T follicular helper cell (primary cell): ENCODE results near the gene CCDC167.
"Not testable (repeated sequence)": the region's sequence is repeated elsewhere in the genome, so short reads cannot be mapped to it uniquely, and the experiment has no call there.

ENCODE experiments used
- DNase-seq: peaks from one replicate; pipeline ENCODE4 v3.0.0-alpha.2; 2020; ENCODE audit warnings: low read depth

Gene CCDC167

GRCh38 chr6:37511201-37511600 lies 11.5 kb upstream of the CCDC167 start:
- DNase-seq = no peak

DNA sequence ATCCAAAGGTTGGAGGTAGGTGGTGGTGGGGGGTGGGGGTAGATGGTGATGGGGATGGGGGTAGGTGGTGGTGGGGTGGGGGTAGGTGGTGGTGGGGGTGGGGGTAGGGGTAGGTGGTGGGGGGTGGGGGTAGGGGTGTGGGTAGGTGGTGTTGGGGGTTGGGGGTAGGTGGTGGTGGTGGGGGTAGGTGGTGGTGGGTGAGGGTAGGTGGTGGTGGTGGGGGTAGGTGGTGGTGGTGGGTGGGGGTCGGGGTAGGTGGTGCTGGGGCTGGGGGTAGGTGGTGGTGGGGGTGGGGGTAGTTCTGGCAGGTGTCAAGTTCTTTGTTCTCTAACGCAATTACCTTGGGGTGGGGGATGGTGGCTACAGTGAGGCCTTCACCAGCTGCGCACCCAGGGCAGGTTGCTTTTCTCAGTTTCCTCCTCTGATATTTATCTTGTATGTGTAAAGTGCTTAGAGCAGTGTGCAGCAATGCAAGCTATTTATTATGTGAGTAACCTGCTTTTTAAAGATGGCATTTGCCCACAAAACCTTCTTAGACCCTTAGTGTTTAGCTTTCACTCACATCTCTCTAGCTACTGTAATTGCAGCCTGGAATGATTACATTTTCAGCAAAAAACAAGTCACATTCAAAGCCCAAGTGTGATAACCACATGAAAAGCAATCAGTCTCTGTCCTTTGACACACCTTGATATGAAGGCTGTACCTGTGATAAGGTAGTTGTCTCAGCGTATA lies 8.2 kb upstream of the CCDC167 start:
- no peak for DNase-seq

DNA sequence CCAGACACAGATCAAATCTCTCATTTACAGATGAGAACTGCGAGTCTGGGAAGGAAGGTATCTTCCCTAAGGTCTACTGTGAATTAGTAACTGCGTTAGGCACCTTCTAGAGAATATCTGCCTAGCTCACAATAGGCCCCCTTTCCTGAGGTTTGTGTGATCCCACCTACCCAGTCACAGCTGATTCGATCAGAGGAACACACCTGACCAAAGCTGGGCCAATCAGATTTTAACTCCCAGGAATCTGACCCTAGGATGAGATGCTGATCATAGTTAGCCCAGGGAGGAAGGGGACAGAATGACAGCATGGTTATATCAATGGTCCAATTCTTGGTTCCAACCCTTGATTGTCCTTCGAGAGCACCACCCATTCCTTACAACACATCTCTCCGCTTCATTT lies 7.4 kb upstream of the CCDC167 start:
- no peak for DNase-seq

DNA sequence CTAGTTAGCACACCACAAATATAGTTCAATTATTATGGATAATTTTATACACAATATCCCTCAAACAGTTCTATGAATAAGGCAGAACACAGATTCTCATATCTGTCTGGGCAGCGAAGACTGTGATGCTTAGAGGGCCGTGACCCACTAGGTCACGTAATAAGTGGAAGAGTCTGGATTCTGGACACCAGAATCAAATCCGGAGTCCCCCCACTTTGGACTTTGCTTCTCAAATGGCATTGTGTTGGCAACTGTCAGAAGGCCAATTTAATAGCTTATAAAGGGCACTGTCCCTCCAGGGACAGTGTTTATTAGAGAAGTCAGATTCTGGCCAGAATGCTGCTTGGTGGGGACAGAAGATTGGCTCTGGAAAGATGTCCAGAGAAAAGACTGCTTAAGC lies 6.8 kb upstream of the CCDC167 start:
- DNase-seq = no peak

GRCh38 chr6:37504024-37504423 lies 4.3 kb upstream of the CCDC167 start:
- DNase-seq = no peak

DNA sequence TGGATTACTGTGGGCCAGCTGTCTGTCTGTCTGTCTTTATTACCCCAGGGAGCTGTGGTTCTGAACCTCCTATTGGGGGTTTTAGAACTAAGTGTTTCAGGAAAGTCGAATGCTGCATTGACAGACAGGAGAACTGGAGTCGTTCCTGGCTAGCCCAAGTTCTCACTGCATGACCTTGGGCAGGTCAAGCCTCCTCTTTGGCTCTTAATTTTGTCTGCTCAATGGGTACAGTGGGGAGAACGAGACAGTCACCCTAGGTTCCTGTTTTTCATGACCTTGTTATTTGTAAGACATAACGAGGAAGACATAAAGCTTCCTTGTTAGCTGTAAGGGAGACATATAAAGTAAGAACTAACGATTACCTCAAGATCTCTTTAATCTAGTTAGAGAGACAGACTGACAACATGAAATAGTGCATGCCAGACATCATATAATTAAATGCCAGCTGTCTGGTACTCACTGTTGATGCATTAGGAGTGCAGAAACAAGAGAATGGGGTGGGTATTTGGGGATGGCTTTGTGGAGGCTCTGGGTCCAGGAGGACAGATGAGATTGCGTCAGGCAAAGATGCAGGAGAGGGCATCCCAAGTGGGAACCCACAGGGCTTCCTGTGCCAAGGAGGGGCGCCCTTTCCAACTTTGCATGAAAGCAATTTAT lies 3.7 kb upstream of the CCDC167 start:
- no peak for DNase-seq

DNA sequence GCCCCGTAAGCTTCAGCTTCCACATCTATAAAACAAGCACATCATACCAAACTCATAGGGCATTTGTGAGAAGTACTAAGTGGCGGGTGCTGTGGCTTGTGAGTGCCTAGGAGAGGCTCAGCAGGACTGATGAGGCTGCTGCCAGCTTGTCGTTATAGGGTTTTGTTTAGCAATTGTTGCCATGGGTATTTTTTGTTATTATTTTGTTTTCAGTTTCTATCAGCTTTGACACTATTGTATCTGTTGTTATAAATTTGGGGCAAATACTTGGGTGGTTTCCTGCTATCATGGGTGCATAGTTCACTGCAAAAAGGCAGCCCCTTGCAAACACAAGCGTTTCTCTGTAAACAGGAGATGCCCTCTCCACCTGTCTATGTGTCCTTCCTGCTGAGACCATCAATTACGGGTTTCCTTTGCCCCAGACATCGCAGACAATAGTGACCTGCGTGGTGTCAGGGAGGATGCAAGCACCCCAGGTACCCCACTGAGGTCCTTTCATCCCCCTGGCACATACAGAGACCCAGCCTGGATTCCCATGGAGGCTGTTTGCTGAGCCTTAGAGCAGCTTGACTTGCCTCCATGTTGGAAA lies 3.1 kb upstream of the CCDC167 start:
- peak; percentile 74 for DNase-seq

DNA sequence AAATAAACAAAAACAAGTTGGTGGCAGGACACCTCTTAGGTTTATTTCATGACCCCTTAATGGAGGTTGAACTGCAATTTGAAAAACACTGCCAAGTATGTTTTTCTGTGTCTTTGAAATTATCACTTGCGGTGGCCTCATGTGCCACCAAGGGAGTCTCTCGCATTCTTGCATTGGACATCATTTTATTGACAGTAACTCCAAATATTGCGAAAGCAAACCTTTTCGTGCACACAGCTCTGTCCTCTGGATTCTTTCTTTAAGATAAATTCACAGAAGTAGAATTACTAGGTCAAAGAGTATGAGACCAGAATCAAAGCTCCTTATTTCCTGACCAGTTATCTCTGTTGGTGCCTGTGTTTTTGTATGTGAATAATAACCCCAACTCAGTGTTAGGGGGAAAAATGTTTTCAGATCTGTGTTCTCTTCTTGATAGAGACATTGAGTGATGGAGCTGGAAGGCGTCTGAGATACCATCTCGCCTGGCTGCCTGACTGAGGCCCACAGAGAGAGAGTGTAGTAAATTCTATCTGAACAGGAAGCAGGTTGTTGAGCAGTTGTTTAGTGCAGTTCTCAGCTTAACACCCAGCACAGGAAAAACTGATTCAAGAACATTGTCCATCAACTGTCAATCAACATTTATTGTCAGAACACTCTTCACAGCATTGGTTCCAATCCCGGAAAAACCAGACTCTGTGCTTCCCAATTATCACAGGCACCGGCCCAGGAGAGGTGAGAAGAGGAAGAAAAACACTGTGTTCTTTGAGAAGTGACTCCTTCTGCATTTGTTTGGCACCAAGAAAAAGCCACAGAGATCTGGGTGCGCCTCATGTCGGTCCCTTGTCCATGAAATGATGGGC lies 2.2 kb upstream of the CCDC167 start:
- DNase-seq = peak; percentile 39

- not testable (repeated sequence) for DNase-seq
These were observed 1.2 kb upstream of the CCDC167 start for GRCh38 chr6:37500904-37501303.

DNA sequence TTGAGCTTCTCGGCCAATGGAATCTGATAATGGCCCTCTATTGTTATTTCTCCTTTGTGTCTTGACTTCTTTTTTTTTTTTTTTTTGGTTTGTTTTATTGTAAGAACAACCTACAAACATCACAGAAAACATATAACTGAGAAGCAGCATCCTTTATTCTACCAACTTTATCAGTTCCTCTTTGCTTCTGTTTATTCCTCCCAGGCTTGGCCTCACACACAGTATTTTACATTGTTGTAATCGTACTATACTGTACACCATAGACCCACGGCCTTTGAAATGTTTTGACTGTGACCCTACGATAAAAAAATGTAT lies 558 bp upstream of the CCDC167 start:
- DNase-seq = no peak

DNA sequence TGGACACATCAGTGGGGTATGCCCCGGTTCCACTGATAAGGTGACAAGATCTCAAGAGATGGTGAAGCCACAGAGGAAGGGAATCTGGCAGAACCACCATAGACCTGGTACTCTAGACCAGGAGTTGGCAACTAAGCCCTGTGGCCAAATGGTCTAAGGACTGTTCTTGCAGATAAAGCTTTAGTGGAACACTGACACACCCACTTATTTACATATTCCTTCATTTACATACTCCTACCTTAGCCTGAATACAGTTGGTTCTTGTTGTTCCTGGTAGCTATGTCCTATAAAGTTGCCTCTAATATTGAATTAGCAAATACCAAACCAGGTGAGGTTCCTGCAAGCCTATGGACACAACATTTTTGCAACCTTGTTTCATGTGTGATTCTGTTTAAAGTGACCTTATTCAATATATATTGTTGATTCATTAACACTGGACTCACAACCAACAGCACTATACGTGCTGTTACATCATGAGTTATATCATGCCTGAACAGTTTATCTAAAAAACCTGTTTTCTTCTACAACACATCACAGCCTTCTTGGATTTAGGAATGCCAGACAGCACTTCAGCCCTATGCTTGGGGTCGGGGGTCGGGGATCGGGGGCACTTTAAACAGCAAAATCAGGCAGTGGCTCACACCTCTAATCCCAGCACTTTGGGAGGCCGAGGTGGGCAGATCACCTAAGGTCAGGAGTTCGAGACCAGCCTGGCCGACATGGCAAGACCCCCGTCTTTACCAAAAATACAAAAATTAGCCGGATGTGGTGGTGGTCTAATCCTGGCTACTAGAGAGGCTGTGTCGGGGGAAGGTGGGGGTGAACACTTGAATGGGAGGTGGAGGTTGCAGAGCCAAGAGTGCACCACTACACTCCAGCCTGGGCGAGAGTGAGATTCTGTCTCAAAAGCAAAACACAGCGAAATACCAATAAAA lies 2.5 kb downstream of the CCDC167 start:
- no peak for DNase-seq

- no peak for DNase-seq
These were observed 4.3 kb downstream of the CCDC167 start for GRCh38 chr6:37495244-37495934.

GRCh38 chr6:37493661-37493995 lies 6.1 kb downstream of the CCDC167 start:
- no peak for DNase-seq

GRCh38 chr6:37492991-37493660 lies 6.6 kb downstream of the CCDC167 start:
- DNase-seq = no peak

DNA sequence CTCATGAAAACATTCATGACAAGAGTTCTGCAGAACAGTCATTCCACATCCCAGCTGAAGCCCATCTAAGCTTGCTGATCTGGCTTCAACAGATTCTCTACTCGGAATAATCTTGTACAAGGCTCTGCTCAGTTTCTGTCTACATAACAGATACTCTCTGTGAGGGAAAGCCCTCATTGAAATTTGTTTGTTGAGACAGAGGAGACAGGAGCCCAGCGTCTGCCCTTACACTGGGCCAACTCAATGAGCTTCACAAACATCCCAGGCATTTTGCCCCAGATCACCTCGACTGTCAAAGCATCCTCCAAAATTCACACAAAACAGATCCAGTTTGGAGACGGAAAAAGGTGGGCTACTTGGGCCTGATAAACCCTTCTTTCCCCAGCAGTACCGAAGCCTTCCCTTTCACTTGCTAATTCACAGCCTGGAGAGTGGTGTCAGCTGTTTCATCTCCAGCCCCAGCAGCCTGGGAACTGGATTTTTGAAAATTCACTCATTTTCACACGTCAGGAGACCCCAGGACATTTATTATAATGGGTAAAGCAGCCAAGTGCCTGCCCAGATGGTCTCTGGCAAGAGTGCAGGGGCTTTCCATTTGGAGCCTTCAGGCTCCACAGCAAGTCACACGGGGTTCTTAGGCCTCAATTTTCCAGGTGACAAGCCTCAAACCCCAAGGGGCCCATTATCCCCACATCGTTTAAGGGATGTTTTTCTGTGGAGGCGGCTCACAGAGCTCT lies 7.3 kb downstream of the CCDC167 start:
- no peak for DNase-seq

- no peak for DNase-seq
These were observed 7.9 kb downstream of the CCDC167 start for GRCh38 chr6:37491830-37492208.

DNA sequence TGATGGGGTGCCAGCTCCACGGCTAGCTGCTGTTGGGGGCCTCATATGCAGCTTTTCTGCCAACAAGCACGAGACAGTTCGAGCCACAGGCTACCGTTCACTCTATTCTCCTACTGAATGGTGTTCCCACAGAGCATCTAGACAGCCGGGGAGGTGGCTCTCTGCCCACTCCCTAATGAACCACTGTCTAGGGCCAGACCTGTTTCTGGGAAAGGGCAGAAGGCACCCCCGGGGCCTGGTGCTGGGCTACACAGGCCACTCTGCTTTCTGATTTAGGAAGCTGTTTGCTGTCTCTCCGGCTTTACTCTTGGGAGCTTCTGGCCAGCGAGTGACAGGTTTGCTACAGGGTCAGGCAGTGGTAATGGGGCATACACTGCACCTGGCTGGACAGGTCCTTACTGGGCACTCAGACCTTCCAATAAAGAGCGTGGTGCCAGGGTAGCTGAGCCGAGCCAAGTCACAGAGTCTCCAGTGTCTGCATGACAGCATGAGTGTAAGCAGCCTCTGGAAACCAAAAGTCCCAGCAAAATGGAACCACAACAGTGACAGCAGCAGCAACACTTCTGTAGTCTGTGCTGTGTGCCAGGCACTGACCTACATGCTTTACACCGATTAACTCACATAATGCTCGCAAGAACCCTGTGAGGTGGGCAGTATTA lies 8.4 kb downstream of the CCDC167 start:
- no peak for DNase-seq

GRCh38 chr6:37490536-37491170 lies 9.0 kb downstream of the CCDC167 start:
- DNase-seq = no peak
